ENCODE data around the gene ZNF282.

DNA sequence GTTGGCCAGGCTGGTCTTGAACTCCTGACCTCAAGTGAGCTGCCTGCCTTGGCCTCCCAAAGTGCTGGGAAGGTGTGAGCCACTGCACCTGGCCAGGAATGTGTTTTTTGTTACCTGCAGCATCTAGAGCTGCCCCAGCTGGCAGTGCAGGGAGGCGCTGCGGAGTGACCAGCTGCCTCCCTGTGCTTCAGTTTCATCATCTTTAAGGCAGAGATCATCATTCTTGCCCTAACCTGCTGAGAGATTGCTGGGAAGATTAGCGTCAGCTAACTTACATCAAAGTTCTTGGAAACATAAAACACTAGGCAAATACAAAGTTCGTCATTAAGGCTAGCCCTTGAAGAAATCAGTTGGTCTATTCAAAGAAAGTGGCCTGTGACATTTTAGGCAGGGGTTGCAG is 2.3 kb downstream of the ZNF282 start:
- TF ChIP-seq, protein P1, sequence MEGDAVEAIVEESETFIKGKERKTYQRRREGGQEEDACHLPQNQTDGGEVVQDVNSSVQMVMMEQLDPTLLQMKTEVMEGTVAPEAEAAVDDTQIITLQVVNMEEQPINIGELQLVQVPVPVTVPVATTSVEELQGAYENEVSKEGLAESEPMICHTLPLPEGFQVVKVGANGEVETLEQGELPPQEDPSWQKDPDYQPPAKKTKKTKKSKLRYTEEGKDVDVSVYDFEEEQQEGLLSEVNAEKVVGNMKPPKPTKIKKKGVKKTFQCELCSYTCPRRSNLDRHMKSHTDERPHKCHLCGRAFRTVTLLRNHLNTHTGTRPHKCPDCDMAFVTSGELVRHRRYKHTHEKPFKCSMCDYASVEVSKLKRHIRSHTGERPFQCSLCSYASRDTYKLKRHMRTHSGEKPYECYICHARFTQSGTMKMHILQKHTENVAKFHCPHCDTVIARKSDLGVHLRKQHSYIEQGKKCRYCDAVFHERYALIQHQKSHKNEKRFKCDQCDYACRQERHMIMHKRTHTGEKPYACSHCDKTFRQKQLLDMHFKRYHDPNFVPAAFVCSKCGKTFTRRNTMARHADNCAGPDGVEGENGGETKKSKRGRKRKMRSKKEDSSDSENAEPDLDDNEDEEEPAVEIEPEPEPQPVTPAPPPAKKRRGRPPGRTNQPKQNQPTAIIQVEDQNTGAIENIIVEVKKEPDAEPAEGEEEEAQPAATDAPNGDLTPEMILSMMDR (IDR thresholded peaks at IDR 0.05) = no peak
- TF ChIP-seq POLR2A (IDR thresholded peaks at IDR 0.05; ENCODE audit: low read depth) (no peak), POLR2AphosphoS5 (IDR thresholded peaks at IDR 0.05) (no peak)
